Coronary artery (tissue), 2 donors: ENCODE data around the gene SLC6A12.
A peak's percentile ranks its signal among the peaks of the same experiment; 100 is the strongest.

Experiments used
- DNase-seq: peaks from one replicate; pipeline ENCODE4 v3.0.0-alpha.2; 2017; ENCODE audit warnings: low spot score
- H3K27ac ChIP-seq, 2 donors: fragments of 200-600 bp; sonication (generic); one replicate each; pipeline ENCODE4 v1.5.1; 2016 to 2019
- H3K4me3 ChIP-seq: fragments of 200-600 bp; sonication (generic); 2 replicates; pipeline ENCODE4 v1.5.1; 2016; ENCODE audit warnings: mild to moderate bottlenecking, moderate library complexity
- TF ChIP-seq, protein P1 (sequence below): fragments of 200-600 bp; sonication (generic); IDR thresholded peaks from one replicate; pipeline ENCODE4 v1.5.1; 2019; ENCODE audit warnings: antibody characterized with exemption

Gene SLC6A12

DNA sequence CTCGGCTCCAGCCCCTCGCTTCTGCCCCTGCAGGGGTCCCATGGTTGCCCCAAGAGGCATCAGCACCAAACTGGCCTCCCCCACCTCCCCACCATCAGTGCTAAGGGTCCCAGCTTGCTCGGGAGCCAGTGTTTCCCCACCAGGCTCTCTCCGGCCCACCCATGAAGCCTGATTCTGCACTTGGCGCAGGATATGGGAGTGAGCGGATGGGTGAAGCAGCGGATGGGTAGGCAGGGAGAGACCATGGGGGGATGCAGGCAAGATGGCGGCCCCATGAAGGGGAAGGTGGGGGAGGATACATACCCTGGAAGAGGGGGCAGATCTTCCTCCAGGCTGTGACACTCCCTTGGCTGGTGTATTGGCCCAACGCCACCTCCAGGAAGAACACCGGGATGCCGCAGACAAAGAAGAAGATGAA lies 9.7 kb downstream of the SLC6A12 start:
- Histone ChIP-seq H3K27ac (no peak overlapping the region), H3K4me3 (peak overlapping the region; percentile 73)
- no peak for DNase-seq
- TF ChIP-seq, protein P1, sequence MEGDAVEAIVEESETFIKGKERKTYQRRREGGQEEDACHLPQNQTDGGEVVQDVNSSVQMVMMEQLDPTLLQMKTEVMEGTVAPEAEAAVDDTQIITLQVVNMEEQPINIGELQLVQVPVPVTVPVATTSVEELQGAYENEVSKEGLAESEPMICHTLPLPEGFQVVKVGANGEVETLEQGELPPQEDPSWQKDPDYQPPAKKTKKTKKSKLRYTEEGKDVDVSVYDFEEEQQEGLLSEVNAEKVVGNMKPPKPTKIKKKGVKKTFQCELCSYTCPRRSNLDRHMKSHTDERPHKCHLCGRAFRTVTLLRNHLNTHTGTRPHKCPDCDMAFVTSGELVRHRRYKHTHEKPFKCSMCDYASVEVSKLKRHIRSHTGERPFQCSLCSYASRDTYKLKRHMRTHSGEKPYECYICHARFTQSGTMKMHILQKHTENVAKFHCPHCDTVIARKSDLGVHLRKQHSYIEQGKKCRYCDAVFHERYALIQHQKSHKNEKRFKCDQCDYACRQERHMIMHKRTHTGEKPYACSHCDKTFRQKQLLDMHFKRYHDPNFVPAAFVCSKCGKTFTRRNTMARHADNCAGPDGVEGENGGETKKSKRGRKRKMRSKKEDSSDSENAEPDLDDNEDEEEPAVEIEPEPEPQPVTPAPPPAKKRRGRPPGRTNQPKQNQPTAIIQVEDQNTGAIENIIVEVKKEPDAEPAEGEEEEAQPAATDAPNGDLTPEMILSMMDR: no peak

DNA sequence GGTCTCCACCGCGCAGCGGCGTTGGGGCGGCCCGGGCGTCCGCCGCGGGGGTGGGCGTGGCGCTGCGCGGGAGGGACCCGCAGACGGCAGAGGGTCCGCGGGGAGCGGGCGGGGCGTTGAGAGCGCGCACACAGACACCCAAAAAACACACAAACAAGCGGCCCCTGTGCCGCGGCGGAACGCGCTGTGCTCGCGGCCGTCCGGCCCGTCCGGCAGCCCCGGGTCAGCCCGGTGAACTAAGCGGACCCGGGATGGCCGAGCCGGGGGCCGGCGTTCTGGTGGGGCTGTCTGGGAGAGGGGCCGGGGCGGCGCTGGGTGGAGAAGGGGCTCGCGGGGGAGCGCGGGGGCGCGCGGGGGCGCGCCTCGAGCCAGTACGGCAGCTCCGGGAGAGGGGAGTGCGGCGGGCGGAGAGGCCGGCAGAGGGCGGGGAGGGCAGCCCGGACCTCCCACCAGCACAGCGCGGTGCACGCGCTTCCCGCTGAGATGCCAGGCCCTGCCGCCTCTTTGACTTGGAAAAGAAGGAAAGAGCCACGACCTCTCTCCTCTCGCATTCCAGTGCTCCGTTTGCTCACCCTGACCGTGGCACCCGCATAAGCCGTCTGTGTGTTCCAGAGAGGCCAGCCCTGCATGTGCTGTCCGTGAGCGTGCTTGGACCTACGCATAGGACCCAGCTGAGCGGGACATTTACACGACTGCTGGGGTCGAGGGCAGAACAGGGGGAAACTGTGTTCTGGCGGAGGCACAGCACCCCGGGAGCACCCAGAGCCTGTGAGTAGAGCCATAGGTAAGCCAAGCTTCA lies 10.3 kb downstream of the SLC6A12 start:
- DNase-seq: no peak
- Histone ChIP-seq H3K27ac (no peak overlapping the region), H3K4me3 (peak overlapping the region; percentile 73)
- TF ChIP-seq, protein P1: no peak

DNA sequence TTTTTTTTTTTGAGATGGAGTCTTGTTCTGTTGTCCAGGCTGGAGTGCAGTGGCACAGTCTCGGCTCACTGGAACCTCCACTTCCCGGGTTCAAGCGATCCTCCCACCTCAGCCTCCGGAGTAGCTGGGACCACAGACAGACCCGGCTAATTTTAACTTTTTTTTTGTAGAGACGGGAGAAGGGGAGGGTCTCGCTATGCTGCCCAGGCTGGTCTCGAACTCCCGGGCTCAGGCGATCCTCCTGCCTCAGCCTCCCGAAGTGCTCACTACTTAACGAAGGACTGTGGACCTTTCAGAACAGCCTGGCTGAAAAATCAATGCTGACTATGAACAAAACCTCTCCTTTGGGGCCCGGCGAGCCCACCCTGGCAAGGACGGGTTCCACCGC lies 10.9 kb downstream of the SLC6A12 start:
- Histone ChIP-seq H3K27ac (no peak overlapping the region), H3K4me3 (peak overlapping the region; percentile 73)
- TF ChIP-seq, protein P1: no peak
- no peak for DNase-seq

DNA sequence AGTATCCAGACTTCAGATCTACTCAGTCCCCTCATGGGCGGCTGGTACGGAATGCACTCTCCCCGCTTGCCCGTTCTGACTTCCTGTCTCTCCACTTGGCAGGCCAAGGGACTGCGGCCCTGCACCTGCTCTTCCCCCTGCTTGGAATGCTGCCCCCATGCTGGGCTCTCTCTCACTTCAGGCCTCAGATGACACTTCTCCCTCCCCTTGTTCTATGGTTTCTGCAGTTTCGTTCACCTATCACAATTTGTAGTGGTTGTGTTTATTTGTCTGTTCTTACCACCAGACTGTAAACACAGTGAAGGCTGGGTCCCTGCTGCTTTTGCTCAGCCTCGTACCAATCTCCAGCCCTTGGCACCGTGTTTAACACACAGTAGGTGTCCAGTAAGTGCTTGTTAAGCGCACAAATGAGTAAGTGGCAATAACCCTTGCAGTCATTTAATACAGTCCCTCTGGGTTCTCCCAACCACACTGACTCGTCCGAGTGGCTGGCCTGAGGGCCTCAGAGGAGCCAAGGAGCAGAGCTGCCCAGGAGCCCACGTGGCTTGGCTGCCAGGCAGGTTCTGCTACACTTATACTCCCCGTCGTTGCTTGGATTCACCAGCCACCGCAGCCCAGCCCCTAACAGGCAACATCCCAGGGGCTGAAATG lies 11.8 kb downstream of the SLC6A12 start:
- no peak overlapping the region for H3K4me3 ChIP-seq
- H3K27ac ChIP-seq: no peak overlapping the region
- TF ChIP-seq, protein P1: no peak
- DNase-seq: no peak

DNA sequence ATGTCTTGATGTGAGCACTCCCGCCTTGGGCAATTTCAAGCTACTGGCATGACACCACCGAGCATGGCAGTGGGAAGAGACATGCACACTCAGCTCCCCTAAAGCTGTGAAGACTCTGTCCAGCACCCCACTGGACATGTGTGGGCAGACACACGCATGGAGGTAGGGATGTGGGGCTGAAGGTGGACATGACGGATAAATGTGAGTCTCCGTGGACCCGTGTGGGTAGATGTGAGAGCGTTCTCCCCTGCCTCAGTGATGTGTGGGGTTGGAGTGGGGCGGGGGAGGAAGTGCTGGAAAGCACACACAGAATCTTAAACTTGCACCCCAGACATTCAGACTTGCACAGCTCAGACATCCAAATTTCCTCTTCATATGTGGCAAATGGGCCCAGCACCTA lies 12.6 kb downstream of the SLC6A12 start:
- TF ChIP-seq, protein P1: no peak
- Histone ChIP-seq H3K4me3 (no peak overlapping the region), H3K27ac (no peak overlapping the region)
- no peak for DNase-seq

DNA sequence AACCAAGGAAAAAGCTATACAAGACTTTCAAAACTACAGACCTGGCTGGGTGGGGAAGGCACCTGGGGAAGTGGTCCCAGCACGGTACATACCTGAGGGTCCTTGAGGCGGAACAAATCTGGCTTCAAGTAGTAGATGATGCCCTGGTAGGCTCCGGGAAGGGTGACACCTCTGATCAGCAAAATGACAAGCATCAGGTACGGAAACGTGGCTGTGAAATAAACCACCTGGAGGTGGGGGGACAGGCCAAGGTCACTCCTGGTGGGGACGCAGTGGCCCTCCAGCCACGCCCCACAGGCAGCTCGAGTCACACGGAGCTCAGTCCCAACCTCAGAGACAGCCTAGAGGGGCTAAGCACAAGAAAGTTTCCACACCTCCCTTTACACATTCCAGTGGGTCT lies 15.3 kb downstream of the SLC6A12 start:
- TF ChIP-seq, protein P1: no peak
- DNase-seq: no peak
- Histone ChIP-seq H3K4me3 (no peak overlapping the region), H3K27ac (no peak overlapping the region)
